ENCODE data around the gene SDR39U1.

SDR39U1 gene

GRCh38 chr14:24401810-24402702 is 40.5 kb downstream of the SDR39U1 start:
- no peak overlapping the region for H3K27ac ChIP-seq
- TF ChIP-seq ZFX (IDR thresholded peaks at IDR 0.05; ENCODE audit: borderline replicate concordance): no peak
- TF ChIP-seq, protein P1, sequence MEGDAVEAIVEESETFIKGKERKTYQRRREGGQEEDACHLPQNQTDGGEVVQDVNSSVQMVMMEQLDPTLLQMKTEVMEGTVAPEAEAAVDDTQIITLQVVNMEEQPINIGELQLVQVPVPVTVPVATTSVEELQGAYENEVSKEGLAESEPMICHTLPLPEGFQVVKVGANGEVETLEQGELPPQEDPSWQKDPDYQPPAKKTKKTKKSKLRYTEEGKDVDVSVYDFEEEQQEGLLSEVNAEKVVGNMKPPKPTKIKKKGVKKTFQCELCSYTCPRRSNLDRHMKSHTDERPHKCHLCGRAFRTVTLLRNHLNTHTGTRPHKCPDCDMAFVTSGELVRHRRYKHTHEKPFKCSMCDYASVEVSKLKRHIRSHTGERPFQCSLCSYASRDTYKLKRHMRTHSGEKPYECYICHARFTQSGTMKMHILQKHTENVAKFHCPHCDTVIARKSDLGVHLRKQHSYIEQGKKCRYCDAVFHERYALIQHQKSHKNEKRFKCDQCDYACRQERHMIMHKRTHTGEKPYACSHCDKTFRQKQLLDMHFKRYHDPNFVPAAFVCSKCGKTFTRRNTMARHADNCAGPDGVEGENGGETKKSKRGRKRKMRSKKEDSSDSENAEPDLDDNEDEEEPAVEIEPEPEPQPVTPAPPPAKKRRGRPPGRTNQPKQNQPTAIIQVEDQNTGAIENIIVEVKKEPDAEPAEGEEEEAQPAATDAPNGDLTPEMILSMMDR (IDR thresholded peaks at IDR 0.05): no peak

- TF ChIP-seq ZFX (IDR thresholded peaks at IDR 0.05; ENCODE audit: borderline replicate concordance): no peak
- TF ChIP-seq, protein P1 (IDR thresholded peaks at IDR 0.05): no peak
- no peak overlapping the region for H3K27ac ChIP-seq
Observed at GRCh38 chr14:24399999-24400718, 42.4 kb downstream of the SDR39U1 start.

- no peak for TF ChIP-seq ZFX (IDR thresholded peaks at IDR 0.05; ENCODE audit: borderline replicate concordance)
- TF ChIP-seq, protein P1 (IDR thresholded peaks at IDR 0.05): no peak
- no peak overlapping the region for H3K27ac ChIP-seq
Observed at GRCh38 chr14:24399447-24399822, 43.1 kb downstream of the SDR39U1 start.

- H3K27ac ChIP-seq: no peak within 1 kb of the TSS
- no peak for TF ChIP-seq ZFX (IDR thresholded peaks at IDR 0.05; ENCODE audit: borderline replicate concordance)
- TF ChIP-seq, protein P1 (IDR thresholded peaks at IDR 0.05): no peak
Observed at GRCh38 chr14:24398653-24399446, 43.7 kb downstream of the SDR39U1 start, which contains the start of gene NYNRIN. TSS of gene NYNRIN (plus strand) at chr14:24399003. CDS start at chr14:24399247, 244 bp downstream.

DNA sequence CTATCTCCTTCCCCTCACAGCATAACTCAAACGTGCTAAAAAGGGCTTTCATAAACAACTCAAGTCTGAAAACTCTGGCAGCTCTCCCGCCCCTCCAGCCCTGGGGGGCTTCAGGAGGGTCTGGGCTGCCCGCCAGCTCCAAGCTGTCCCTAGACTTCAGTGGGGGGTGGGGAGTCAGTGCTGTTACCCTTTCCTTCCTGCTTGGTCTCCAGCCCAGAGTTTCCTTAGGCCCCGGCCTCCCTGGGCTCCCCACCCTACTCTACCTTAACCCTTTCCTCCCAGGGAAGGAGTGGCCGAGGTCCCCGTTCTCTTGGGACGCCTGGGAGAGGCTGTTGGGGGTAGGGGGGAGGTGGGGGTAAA is 44.3 kb downstream of the SDR39U1 start:
- no peak for TF ChIP-seq ZFX (IDR thresholded peaks at IDR 0.05; ENCODE audit: borderline replicate concordance)
- TF ChIP-seq, protein P1 (IDR thresholded peaks at IDR 0.05): no peak
- H3K27ac ChIP-seq: no peak overlapping the region

- TF ChIP-seq ZFX (IDR thresholded peaks at IDR 0.05; ENCODE audit: borderline replicate concordance): no peak
- H3K27ac ChIP-seq: no peak overlapping the region
Observed at GRCh38 chr14:24397639-24398292, 44.8 kb downstream of the SDR39U1 start.
